Astrocyte of the cerebellum (primary cell): ENCODE results near the gene STRADB.

Experiments used
- DNase-seq: peaks from one replicate; pipeline ENCODE4 v3.0.0-alpha.2; 2011; ENCODE audit warnings: low read depth
- H3K4me3 ChIP-seq: 2 replicates; pipeline ENCODE4 v1.5.1; 2011; ENCODE audit warnings: mild to moderate bottlenecking, low read depth, low read length, moderate library complexity
- CTCF ChIP-seq: IDR thresholded peaks from 2 replicates; pipeline ENCODE4 v1.5.1; 2012; ENCODE audit warnings: low read length, low read depth, moderate library complexity, mild to moderate bottlenecking; ENCODE audit errors: missing control alignments
- in situ Hi-C: cut with HindIII; loops from 2 replicates; pipeline ENCODE4 v1.10.0; 2017; ENCODE audit warnings: low sequenced_read_pairs

Gene STRADB

GRCh38 chr2:201507725-201508124 is 56.2 kb downstream of the STRADB start:
- DNase-seq = no peak
- TF ChIP-seq CTCF = no peak
- in situ Hi-C loops = no loop called here
- no peak overlapping the region for H3K4me3 ChIP-seq

DNA sequence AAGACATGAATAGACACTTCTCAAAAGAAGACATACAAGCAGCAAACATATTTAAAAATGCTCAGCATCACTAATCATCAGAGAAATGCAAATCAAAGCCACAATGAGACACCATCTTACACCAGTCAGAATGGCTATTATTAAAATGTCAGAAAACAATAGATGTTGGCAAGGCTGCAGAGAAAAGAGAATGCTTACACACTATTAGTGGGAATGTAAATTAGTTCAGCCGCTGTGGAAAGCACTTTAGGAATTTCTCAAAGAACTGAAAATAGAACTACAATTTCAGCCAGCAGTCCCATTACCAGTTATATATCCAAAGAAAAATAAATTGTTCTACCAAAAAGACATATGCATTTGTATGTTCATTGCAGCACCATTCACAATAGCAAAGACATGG is 61.7 kb downstream of the STRADB start:
- H3K4me3 ChIP-seq = no peak overlapping the region
- DNase-seq = peak; percentile 72
- TF ChIP-seq CTCF = no peak
- in situ Hi-C loops = no loop called here

GRCh38 chr2:201515573-201516246 is 64.2 kb downstream of the STRADB start:
- DNase-seq = no peak
- no peak for TF ChIP-seq CTCF
- in situ Hi-C loops = no loop called here
- no peak overlapping the region for H3K4me3 ChIP-seq

GRCh38 chr2:201517094-201517493 is 65.6 kb downstream of the STRADB start:
- no peak for DNase-seq
- TF ChIP-seq CTCF = no peak
- no peak overlapping the region for H3K4me3 ChIP-seq
- in situ Hi-C loops = no loop called here

DNA sequence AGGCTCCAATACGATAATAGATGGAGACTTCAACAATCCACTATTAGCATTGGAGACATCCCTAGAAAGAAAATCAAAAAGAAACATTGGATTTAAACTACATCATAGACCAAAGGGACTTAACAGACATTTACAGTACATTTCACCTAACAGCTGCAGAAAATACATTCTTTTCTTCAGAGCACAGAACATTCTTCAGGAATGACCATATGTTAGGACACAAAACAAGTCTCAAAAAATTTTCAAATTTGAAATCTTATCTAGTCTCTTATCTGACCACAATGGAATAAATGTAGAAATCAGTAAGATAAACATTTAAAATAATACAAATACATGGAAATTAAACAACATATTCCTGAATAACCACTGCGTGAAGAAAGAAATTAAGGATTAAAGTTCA is 68.7 kb downstream of the STRADB start:
- TF ChIP-seq CTCF = no peak
- no peak for DNase-seq
- in situ Hi-C loops = loop anchor here (10.0 kb wide), 1 partner anchor 155 kb away; no protein-coding TSS in a partner anchor
- H3K4me3 ChIP-seq = no peak overlapping the region

DNA sequence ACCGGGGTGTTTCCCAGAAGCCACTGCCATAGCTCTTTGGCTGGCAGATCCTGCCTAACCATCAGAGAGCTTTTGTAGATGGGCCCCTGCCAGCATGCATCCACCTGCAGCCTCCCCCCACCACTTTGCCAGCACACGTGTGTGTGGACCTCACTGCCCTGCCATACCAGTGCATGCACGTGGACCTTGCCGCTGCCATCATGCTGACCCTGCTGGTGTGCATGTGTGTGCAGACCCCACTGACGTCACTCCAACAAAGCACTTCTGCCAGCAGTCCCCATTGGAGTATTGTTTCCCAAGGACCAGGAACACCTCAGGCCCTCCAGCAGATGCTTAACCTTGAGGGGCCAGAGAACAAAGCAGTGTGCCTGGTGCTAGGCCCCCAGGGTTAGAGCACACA is 71.4 kb downstream of the STRADB start:
- H3K4me3 ChIP-seq = no peak overlapping the region
- in situ Hi-C loops = loop anchor here (10.0 kb wide), 1 partner anchor 158 kb away; no protein-coding TSS in a partner anchor

More for the DNA sequence above, 71.4 kb downstream of the STRADB start:
- no peak for DNase-seq
- no peak for TF ChIP-seq CTCF
